ENCODE measurements around the gene REV3L. TPM values are rescaled to one million over a fixed set of nuclear protein-coding genes. Genes with fewer than 3 reads are reported as not detected.

The REV3L gene
- total and polyA plus RNA-seq, 2 of the 13 experiments (the other 11 are each of a cell fraction or from before 2014, with no cell fraction given): 12.8 to 31.3 TPM

DNA sequence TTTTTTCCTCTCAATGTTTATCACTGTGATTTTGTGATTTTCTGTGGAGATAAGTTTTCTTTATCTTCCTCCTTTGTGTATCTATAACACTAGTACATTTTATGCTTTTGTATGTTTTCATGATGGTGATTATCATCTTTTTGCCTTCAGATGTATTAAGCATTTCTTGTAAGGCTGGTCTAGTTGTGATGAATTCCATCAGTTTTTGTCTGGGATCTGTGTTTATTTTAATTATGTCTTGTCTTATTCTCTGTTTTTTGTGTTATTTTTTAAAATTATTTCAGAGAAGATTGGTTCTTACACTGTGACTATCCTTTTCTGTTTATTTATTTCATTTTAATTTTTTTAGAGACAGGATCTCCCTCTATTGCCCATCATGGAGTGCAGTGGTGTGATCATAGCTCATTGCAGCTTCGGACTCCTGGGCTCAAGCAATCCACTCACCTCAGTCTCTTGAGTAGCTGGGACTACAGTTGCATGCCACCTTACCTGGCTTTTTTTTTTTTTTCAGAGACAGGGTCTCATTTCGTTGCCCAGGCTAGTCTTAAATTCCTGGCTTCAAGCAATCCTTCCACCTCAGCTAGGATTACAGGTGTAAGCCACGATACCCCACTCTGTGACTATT is 208.3 kb downstream of the REV3L start:
- Histone ChIP-seq H3K27ac (ENCODE audit: extremely low read length, insufficient read depth, low read length) (no peak overlapping the region), H4K20me1 (ENCODE audit: insufficient read depth, low read length) (no peaks in the 10 kb centered on the region), H3K4me3 (replicated peaks in 1 of 3; ENCODE audit: insufficient read depth in 1 of 3, low read depth in 2 of 3, low read length in 3 of 3) (no peak overlapping the region), H3K9ac (ENCODE audit: insufficient read depth, low read depth, low read length) (no peak overlapping the region), H3K36me3 (replicated peaks in 1 of 2; ENCODE audit: control insufficient read depth in 1 of 2, insufficient read depth in 2 of 2, low read length in 2 of 2) (peaks cover 11 to 40% of the 10 kb centered on the region in 2 experiments), H3K27me3 (ENCODE audit: control insufficient read depth in 1 of 2, insufficient read depth in 2 of 2, low read length in 2 of 2) (no peaks in the 10 kb centered on the region), H3K9me3 (ENCODE audit: low read length) (peaks cover 19% of the 10 kb centered on the region), H3K79me2 (ENCODE audit: insufficient read depth, low read length) (no peaks in the 10 kb centered on the region), H3K4me2 (ENCODE audit: low read depth, low read length) (no peak overlapping the region), H2AFZ (ENCODE audit: low read length) (no peak overlapping the region), H3K4me1 (ENCODE audit: insufficient read depth, low read length) (peaks cover 28% of the 10 kb centered on the region)
- POLR2A ChIA-PET: no interaction called here
- intact Hi-C loops (cut with micrococcal nuclease; ENCODE audit: unreplicated experiment) (no loop called here), in situ Hi-C loops (cut with HindIII; ENCODE audit: extremely low pct_ligation_motif_present, low pct_unique_long_range_greater_than_20kb) (no loop called here)
- no peak for DNase-seq (ENCODE audit: low spot score)
- TF ChIP-seq, protein P1, sequence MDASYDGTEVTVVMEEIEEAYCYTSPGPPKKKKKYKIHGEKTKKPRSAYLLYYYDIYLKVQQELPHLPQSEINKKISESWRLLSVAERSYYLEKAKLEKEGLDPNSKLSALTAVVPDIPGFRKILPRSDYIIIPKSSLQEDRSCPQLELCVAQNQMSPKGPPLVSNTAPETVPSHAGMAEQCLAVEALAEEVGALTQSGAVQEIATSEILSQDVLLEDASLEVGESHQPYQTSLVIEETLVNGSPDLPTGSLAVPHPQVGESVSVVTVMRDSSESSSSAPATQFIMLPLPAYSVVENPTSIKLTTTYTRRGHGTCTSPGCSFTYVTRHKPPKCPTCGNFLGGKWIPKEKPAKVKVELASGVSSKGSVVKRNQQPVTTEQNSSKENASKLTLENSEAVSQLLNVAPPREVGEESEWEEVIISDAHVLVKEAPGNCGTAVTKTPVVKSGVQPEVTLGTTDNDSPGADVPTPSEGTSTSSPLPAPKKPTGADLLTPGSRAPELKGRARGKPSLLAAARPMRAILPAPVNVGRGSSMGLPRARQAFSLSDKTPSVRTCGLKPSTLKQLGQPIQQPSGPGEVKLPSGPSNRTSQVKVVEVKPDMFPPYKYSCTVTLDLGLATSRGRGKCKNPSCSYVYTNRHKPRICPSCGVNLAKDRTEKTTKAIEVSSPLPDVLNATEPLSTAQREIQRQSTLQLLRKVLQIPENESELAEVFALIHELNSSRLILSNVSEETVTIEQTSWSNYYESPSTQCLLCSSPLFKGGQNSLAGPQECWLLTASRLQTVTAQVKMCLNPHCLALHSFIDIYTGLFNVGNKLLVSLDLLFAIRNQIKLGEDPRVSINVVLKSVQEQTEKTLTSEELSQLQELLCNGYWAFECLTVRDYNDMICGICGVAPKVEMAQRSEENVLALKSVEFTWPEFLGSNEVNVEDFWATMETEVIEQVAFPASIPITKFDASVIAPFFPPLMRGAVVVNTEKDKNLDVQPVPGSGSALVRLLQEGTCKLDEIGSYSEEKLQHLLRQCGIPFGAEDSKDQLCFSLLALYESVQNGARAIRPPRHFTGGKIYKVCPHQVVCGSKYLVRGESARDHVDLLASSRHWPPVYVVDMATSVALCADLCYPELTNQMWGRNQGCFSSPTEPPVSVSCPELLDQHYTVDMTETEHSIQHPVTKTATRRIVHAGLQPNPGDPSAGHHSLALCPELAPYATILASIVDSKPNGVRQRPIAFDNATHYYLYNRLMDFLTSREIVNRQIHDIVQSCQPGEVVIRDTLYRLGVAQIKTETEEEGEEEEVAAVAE (CRISPR knock-in tag; IDR thresholded peaks at IDR 0.05; ENCODE audit: borderline replicate concordance): no peak
- TF ChIP-seq EEA1 (CRISPR knock-in tag; IDR thresholded peaks at IDR 0.05; ENCODE audit: borderline replicate concordance) (no peak), ZNF337 (CRISPR knock-in tag; IDR thresholded peaks at IDR 0.05; ENCODE audit: borderline replicate concordance, low read depth) (peak; percentile 99; the same call in 1 of the 2 replicates), PTBP1 (IDR thresholded peaks at IDR 0.05; ENCODE audit: low read depth, low read length, poor library complexity, severe bottlenecking) (no peak), DMAP1 (CRISPR knock-in tag; IDR thresholded peaks at IDR 0.05) (no peak), NFATC3 (CRISPR knock-in tag; IDR thresholded peaks at IDR 0.05) (no peak)
- TF ChIP-seq, protein P2, sequence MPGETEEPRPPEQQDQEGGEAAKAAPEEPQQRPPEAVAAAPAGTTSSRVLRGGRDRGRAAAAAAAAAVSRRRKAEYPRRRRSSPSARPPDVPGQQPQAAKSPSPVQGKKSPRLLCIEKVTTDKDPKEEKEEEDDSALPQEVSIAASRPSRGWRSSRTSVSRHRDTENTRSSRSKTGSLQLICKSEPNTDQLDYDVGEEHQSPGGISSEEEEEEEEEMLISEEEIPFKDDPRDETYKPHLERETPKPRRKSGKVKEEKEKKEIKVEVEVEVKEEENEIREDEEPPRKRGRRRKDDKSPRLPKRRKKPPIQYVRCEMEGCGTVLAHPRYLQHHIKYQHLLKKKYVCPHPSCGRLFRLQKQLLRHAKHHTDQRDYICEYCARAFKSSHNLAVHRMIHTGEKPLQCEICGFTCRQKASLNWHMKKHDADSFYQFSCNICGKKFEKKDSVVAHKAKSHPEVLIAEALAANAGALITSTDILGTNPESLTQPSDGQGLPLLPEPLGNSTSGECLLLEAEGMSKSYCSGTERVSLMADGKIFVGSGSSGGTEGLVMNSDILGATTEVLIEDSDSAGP (CRISPR knock-in tag; IDR thresholded peaks at IDR 0.05; ENCODE audit: borderline replicate concordance): no peak
- TF ChIP-seq, protein P3, sequence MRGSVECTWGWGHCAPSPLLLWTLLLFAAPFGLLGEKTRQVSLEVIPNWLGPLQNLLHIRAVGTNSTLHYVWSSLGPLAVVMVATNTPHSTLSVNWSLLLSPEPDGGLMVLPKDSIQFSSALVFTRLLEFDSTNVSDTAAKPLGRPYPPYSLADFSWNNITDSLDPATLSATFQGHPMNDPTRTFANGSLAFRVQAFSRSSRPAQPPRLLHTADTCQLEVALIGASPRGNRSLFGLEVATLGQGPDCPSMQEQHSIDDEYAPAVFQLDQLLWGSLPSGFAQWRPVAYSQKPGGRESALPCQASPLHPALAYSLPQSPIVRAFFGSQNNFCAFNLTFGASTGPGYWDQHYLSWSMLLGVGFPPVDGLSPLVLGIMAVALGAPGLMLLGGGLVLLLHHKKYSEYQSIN (CRISPR knock-in tag; IDR thresholded peaks at IDR 0.05; ENCODE audit: borderline replicate concordance): no peak
- no peak for FAIRE-seq
- CTCF ChIA-PET (ENCODE audit: low intra/inter-chr PET ratio, low total read pairs): no interaction called here
- BruUV-seq (replicated peaks): no TSS peak
- no peak for ATAC-seq
- WGBS (ENCODE audit: low lambda C conversion rate): 98% methylated on average over 3 of the region's 3 CpGs

All from HepG2 (cell line).